ENCODE measurements around the gene CAMTA1.

- TF ChIP-seq, protein P1, sequence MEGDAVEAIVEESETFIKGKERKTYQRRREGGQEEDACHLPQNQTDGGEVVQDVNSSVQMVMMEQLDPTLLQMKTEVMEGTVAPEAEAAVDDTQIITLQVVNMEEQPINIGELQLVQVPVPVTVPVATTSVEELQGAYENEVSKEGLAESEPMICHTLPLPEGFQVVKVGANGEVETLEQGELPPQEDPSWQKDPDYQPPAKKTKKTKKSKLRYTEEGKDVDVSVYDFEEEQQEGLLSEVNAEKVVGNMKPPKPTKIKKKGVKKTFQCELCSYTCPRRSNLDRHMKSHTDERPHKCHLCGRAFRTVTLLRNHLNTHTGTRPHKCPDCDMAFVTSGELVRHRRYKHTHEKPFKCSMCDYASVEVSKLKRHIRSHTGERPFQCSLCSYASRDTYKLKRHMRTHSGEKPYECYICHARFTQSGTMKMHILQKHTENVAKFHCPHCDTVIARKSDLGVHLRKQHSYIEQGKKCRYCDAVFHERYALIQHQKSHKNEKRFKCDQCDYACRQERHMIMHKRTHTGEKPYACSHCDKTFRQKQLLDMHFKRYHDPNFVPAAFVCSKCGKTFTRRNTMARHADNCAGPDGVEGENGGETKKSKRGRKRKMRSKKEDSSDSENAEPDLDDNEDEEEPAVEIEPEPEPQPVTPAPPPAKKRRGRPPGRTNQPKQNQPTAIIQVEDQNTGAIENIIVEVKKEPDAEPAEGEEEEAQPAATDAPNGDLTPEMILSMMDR (IDR thresholded peaks at IDR 0.05), result no peak
- no peak for TF ChIP-seq REST (IDR thresholded peaks at IDR 0.05; ENCODE audit: insufficient read depth in 1 of 2, low read depth in 2 of 2, low read length in 1 of 2)
Observed at GRCh38 chr1:6770751-6771440, 14.4 kb upstream of the CAMTA1 start.
